GM12878 (cell line): ENCODE results near the gene PRR5. TPM values are rescaled to one million over a fixed set of nuclear protein-coding genes. Genes with fewer than 3 reads are reported as not detected.

ENCODE experiments used
- ATAC-seq: fragments of 200-7000 bp; cut with Tn5 transposase; 3 replicates; pipeline ENCODE4 v1.9.1; 2020; ENCODE audit warnings: mild to moderate bottlenecking, moderate library complexity
- BruUV-seq: library from RNA; stranded (reverse); fragments of 400-500 nt; replicated peaks from 2 replicates; lab custom pipeline; 2021; lab: Mats Ljungman, UMichigan
- CTCF ChIA-PET: fragments of 300-600 bp; sonication (Branson Sonifier 250); formaldehyde crosslinking; extraction: SDS; loops from one replicate; lab custom pipeline; 2021; ENCODE audit warnings: inconsistent platforms; lab: Yijun Ruan, JAX
- POLR2A ChIA-PET: fragments of 350-600 bp; formaldehyde crosslinking; extraction: SDS; loops from one replicate; lab custom pipeline; 2021; ENCODE audit warnings: inconsistent platforms; lab: Charles Lee
- RAD21 ChIA-PET: fragments of 300-600 bp; sonication (Branson Sonifier 250); formaldehyde crosslinking; loops from one replicate; lab custom pipeline; 2023; ENCODE audit warnings: antibody characterized with exemption; ENCODE audit not compliant: unreplicated experiment; lab: Charles Lee
- SMC1A ChIA-PET: fragments of 300-600 bp; sonication (Branson Sonifier 250); formaldehyde crosslinking; loops from one replicate; lab custom pipeline; 2023; ENCODE audit not compliant: unreplicated experiment, uncharacterized antibody; lab: Charles Lee
- DNase-seq: peaks from one replicate; pipeline ENCODE4 v3.0.0-alpha.2; 2011; ENCODE audit warnings: low read depth, low spot score
- FAIRE-seq: peaks from 3 replicates; lab custom pipeline; 2011; peaks lifted over from hg19 to GRCh38; lab: Jason Lieb, UNC
- H2AFZ ChIP-seq: 2 replicates; pipeline ENCODE4 v1.6.0; 2011; ENCODE audit warnings: low read depth, low read length, control low read depth; ENCODE audit not compliant: control insufficient read depth
- H3K27ac ChIP-seq: 2 replicates; pipeline ENCODE4 v1.5.1; 2011; ENCODE audit warnings: control low read depth; ENCODE audit not compliant: control insufficient read depth, insufficient read depth
- H3K27me3 ChIP-seq, 2 experiments: replicated peaks in 1 of 2; 2 replicates each; pipeline versions ENCODE4 v1.6.0 to v1.6.1; 2011; ENCODE audit warnings: low read length in 1 of 2; ENCODE audit not compliant: control insufficient read depth in 2 of 2, insufficient read depth in 2 of 2
- H3K36me3 ChIP-seq, 2 experiments: 2 replicates each; pipeline ENCODE4 v1.5.1; 2011; ENCODE audit warnings: low read length in 1 of 2; ENCODE audit not compliant: control insufficient read depth in 2 of 2, insufficient read depth in 2 of 2
- H3K4me1 ChIP-seq: 2 replicates; pipeline ENCODE4 v1.6.1; 2011; ENCODE audit warnings: mild to moderate bottlenecking, low read length, moderate library complexity, mixed read lengths; ENCODE audit not compliant: control insufficient read depth, insufficient read depth
- H3K4me2 ChIP-seq: 2 replicates; pipeline ENCODE4 v1.6.0; 2011; ENCODE audit warnings: control low read depth; ENCODE audit not compliant: control insufficient read depth, insufficient read depth
- H3K4me3 ChIP-seq: fragments of 200-600 bp; sonication (generic); 2 replicates; pipeline ENCODE4 v1.5.1; 2016
- H3K79me2 ChIP-seq: 2 replicates; pipeline ENCODE4 v1.6.0; 2011; ENCODE audit warnings: low read length; ENCODE audit not compliant: control insufficient read depth, insufficient read depth
- H3K9ac ChIP-seq: 2 replicates; pipeline ENCODE4 v1.8.0; 2011; ENCODE audit warnings: low read length, control low read depth, mixed read lengths; ENCODE audit not compliant: control insufficient read depth, insufficient read depth
- H3K9me3 ChIP-seq: replicated peaks from 3 replicates; pipeline ENCODE4 v1.5.1; 2011; ENCODE audit warnings: mild to moderate bottlenecking, low read length; ENCODE audit not compliant: control insufficient read depth, insufficient read depth
- H4K20me1 ChIP-seq: 2 replicates; pipeline ENCODE4 v1.6.0; 2011; ENCODE audit not compliant: control insufficient read depth, insufficient read depth
- BHLHE40 ChIP-seq, 2 experiments: fragments of 450-650 bp in 1 of 2; IDR thresholded peaks; 2 replicates each; pipeline ENCODE4 v1.6.1; 2011 to 2017; ENCODE audit warnings: low read depth in 2 of 2, borderline replicate concordance in 1 of 2, improper control_type of control experiment in 1 of 2, low read length in 1 of 2, mild to moderate bottlenecking in 1 of 2
- BRCA1 ChIP-seq: IDR thresholded peaks from 2 replicates; pipeline ENCODE4 v1.6.1; 2011; ENCODE audit warnings: low read depth, low read length, improper control_type of control experiment
- CHD2 ChIP-seq: IDR thresholded peaks from 2 replicates; pipeline ENCODE4 v1.6.1; 2011; ENCODE audit warnings: low read depth, low read length, improper control_type of control experiment, borderline replicate concordance
- CTCF ChIP-seq, 3 experiments: IDR thresholded peaks in 2 of 3; conservative IDR thresholded peaks in 1 of 3; 2 replicates each; pipeline ENCODE4 v1.5.1; 2011; ENCODE audit warnings: low read depth in 3 of 3, low read length in 3 of 3, mild to moderate bottlenecking in 3 of 3, control low read depth in 2 of 3, moderate library complexity in 2 of 3, inconsistent platforms in 1 of 3, mixed read lengths in 1 of 3; ENCODE audit not compliant: control insufficient read depth in 2 of 3, insufficient read depth in 1 of 3; ENCODE audit errors: extremely low read depth in 1 of 3
- HCFC1 ChIP-seq: fragments of 150-350 bp; IDR thresholded peaks from 2 replicates; pipeline ENCODE4 v1.6.1; 2014; ENCODE audit warnings: low read length
- IRF4 ChIP-seq: IDR thresholded peaks from 2 replicates; pipeline ENCODE4 v1.6.1; 2011; ENCODE audit warnings: low read depth, low read length
- MLLT1 ChIP-seq: fragments of 450-650 bp; IDR thresholded peaks from 2 replicates; pipeline ENCODE4 v1.6.1; 2016; ENCODE audit warnings: mild to moderate bottlenecking
- MTA3 ChIP-seq: IDR thresholded peaks from 2 replicates; pipeline ENCODE4 v1.6.1; 2012; ENCODE audit warnings: low read length, inconsistent platforms, borderline replicate concordance
- NR2C1 ChIP-seq: fragments of 450-650 bp; IDR thresholded peaks from 2 replicates; pipeline ENCODE4 v1.6.1; 2017; ENCODE audit warnings: antibody characterized with exemption, mild to moderate bottlenecking, moderate library complexity
- NR2C2 ChIP-seq: IDR thresholded peaks from 2 replicates; pipeline ENCODE4 v1.6.1; 2011; ENCODE audit warnings: borderline replicate concordance, low read depth; ENCODE audit not compliant: control insufficient read depth, insufficient read length
- PAX5 ChIP-seq: IDR thresholded peaks from 2 replicates; pipeline ENCODE4 v1.6.1; 2011; ENCODE audit warnings: low read depth, low read length, borderline replicate concordance
- RAD51 ChIP-seq: fragments of 450-650 bp; IDR thresholded peaks from 2 replicates; pipeline ENCODE4 v1.6.1; 2016; ENCODE audit warnings: moderate library complexity, mild to moderate bottlenecking, inconsistent platforms
- SIN3A ChIP-seq: IDR thresholded peaks from 2 replicates; pipeline ENCODE4 v1.6.1; 2012; ENCODE audit warnings: low read depth, low read length, improper control_type of control experiment
- SPI1 ChIP-seq: IDR thresholded peaks from 2 replicates; pipeline ENCODE4 v1.6.1; 2011; ENCODE audit warnings: low read depth, mild to moderate bottlenecking, low read length, moderate library complexity, borderline replicate concordance; ENCODE audit not compliant: insufficient read depth
- STAT3 ChIP-seq: IDR thresholded peaks from 2 replicates; pipeline ENCODE4 v1.6.1; 2011; ENCODE audit warnings: low read depth, low read length, improper control_type of control experiment
- SUZ12 ChIP-seq: fragments of 200-600 bp; sonication (generic); IDR thresholded peaks from one replicate; pipeline ENCODE4 v1.6.1; 2018; ENCODE audit warnings: antibody characterized with exemption, mild to moderate bottlenecking; ENCODE audit not compliant: unreplicated experiment
- ZBED1 ChIP-seq: IDR thresholded peaks from 2 replicates; pipeline ENCODE4 v1.6.1; 2016; ENCODE audit warnings: borderline replicate concordance
- ZNF217 ChIP-seq: fragments of 450-650 bp; IDR thresholded peaks from 2 replicates; pipeline ENCODE4 v1.6.1; 2017; ENCODE audit warnings: antibody characterized with exemption, mild to moderate bottlenecking
- ZNF274 ChIP-seq: IDR thresholded peaks from one replicate; pipeline ENCODE4 v1.8.0; 2011; ENCODE audit not compliant: insufficient read length, insufficient read depth
- ZNF384 ChIP-seq: IDR thresholded peaks from 2 replicates; pipeline ENCODE4 v1.6.1; 2012; ENCODE audit warnings: low read depth, mild to moderate bottlenecking, low read length, improper control_type of control experiment, borderline replicate concordance
- ZSCAN29 ChIP-seq: fragments of 450-650 bp; IDR thresholded peaks from 2 replicates; pipeline ENCODE4 v1.6.1; 2017; ENCODE audit warnings: mild to moderate bottlenecking, moderate library complexity
- WGBS: methylation state at CpG from one replicate; pipeline ENCODE4 v1.1.6; 2016; ENCODE audit warnings: low lambda C conversion rate; ENCODE audit not compliant: insufficient replicate concordance, insufficient coverage; ENCODE audit errors: missing lambda C conversion rate; 5-methylcytosine and 5-hydroxymethylcytosine counted together
- in situ Hi-C: fragments of 300-500 bp; cut with MboI; formaldehyde crosslinking; loops from 9 replicates; pipeline ENCODE4 v1.14.3; 2018; ENCODE audit warnings: mixed read lengths
- intact Hi-C: fragments of 100-400 bp; cut with micrococcal nuclease; formaldehyde crosslinking; loops from one replicate; pipeline ENCODE4 v1.14.2; 2022; ENCODE audit not compliant: unreplicated experiment
- polyA plus RNA-seq, 11 experiments: library from polyadenylated mRNA; depleted of rRNA in 4 of 11; unstranded in 6 of 11; stranded (reverse) in 5 of 11; fragments of >200 nt; fragmentation: Nextera tagmentation in 4 of 11; fragmentation: Illumina TruSeq in 1 of 11; extraction: Ambion mirVana in 4 of 11; extraction: Trizol in 1 of 11; gene quantifications; 1 replicate in 1 of 11; 2 replicates in 10 of 11; pipeline versions ENCODE4 v1.2.1 to v1.2.3, GENCODE V29; 2011 to 2016; ENCODE audit warnings: inconsistent platforms in 2 of 11, missing spikeins in 2 of 11, low read depth in 1 of 11
- total RNA-seq, 4 experiments: library from RNA; depleted of rRNA in 3 of 4; stranded (reverse); fragments of >200 nt in 3 of 4; fragmentation: Illumina TruSeq in 1 of 4; extraction: Trizol in 1 of 4; gene quantifications; 2 replicates each; pipeline versions ENCODE4 v1.2.1 to v1.2.3, GENCODE V29; 2013 to 2021

The PRR5 gene
- total and polyA plus RNA-seq, 10 of the 15 experiments (the other 5 are each of a cell fraction or from before 2014, with no cell fraction given): 0.03 to 9.4 (median 1.5) TPM

GRCh38 chr22:44684506-44685383 is 17.3 kb upstream of the PRR5 start:
- no peak overlapping the region for H3K4me3 ChIP-seq
- in situ Hi-C loops: no loop called here
- intact Hi-C loops: no loop called here
- CTCF ChIA-PET: interaction anchor here (0.6 to 6.2 kb wide), 25 partner anchors 8 to 697 kb away, joined by 3 to 67 read pairs (median 4); partner anchors contain the start of gene PRR5
- peak; percentile 63 for DNase-seq
- H4K20me1 ChIP-seq: no peaks in the 10 kb centered on the region
- no peaks in the 10 kb centered on the region for H3K36me3 ChIP-seq
- peak; percentile 73 for FAIRE-seq
- H3K4me2 ChIP-seq: peak overlapping the region; percentile 81
- H3K27me3 ChIP-seq: no peaks in the 10 kb centered on the region
- 13% methylated on average over 23 of the region's 23 CpGs for WGBS
- POLR2A ChIA-PET: no interaction called here
- no TSS peak for BruUV-seq
- peaks cover 46% of the 10 kb centered on the region for H3K4me1 ChIP-seq
- no peak overlapping the region; the same call in 1 of the 2 replicates for H3K27ac ChIP-seq
- no peaks in the 10 kb centered on the region; the same call in 2 of the 3 replicates for H3K9me3 ChIP-seq
- RAD21 ChIA-PET: interaction anchor here (0.5 to 2.1 kb wide), 6 partner anchors 17 to 233 kb away, joined by 3 to 9 read pairs (median 4); partner anchors contain the start of gene PRR5
- SMC1A ChIA-PET: interaction anchor here (0.7 to 2.3 kb wide), 4 partner anchors 9 to 269 kb away, joined by 3 to 8 read pairs (median 4); no protein-coding TSS in a partner anchor
- peak; percentile 81 for ATAC-seq
- peak overlapping the region; percentile 51 for H2AFZ ChIP-seq
- no peak overlapping the region for H3K9ac ChIP-seq
- no peaks in the 10 kb centered on the region for H3K79me2 ChIP-seq
- TF ChIP-seq CHD2: no peak
- peak; percentile 14; the same call in 1 of the 2 replicates for TF ChIP-seq ZNF217
- TF ChIP-seq ZSCAN29: no peak
- no peak for TF ChIP-seq RAD51
- no peak for TF ChIP-seq BRCA1
- TF ChIP-seq NR2C2: no peak
- no peak for TF ChIP-seq MTA3
- no peak for TF ChIP-seq SUZ12
- TF ChIP-seq STAT3: no peak
- TF ChIP-seq ZNF384: no peak
- TF ChIP-seq PAX5: no peak
- TF ChIP-seq SPI1: peak; percentile 79
- TF ChIP-seq MLLT1: no peak
- TF ChIP-seq NR2C1: no peak
- TF ChIP-seq HCFC1: no peak; the same call in 1 of the 2 replicates
- TF ChIP-seq CTCF (IDR thresholded peaks at IDR 0.05 in 2 of 3, conservative IDR thresholded peaks at IDR 0.05 in 1 of 3; ENCODE audit: control insufficient read depth in 2 of 3, extremely low read depth in 1 of 3, insufficient read depth in 1 of 3, low read depth in 3 of 3, low read length in 3 of 3): peak; percentile 96 to 99 (median 98); a peak in 5 of 6 replicates
- no peak for TF ChIP-seq IRF4
- TF ChIP-seq ZBED1: no peak
- peak; percentile 43 to 69; a peak in 2 of 4 replicates for TF ChIP-seq BHLHE40 (IDR thresholded peaks at IDR 0.05; ENCODE audit: borderline replicate concordance in 1 of 2, low read depth in 2 of 2, low read length in 1 of 2)
- TF ChIP-seq SIN3A: no peak
- no peak for TF ChIP-seq ZNF274
